ENCODE measurements around the gene DEF6. TPM values are rescaled to one million over a fixed set of nuclear protein-coding genes. Genes with fewer than 3 reads are reported as not detected.
A peak's percentile ranks its signal among the peaks of the same experiment; 100 is the strongest.

DEF6 gene
- total and polyA plus RNA-seq, 2 donors from 2014 or later, result 2.7 to 16.3 TPM

GRCh38 chr6:35312076-35312800 lies 14.6 kb downstream of the DEF6 start:
- H3K27me3 ChIP-seq (ENCODE audit: control insufficient read depth, insufficient read depth, low read length), result no peaks in the 10 kb centered on the region
- intact Hi-C loops (cut with DNase I), result no loop called here
- peak in 2 of 5 donors; percentile 6 to 31 for DNase-seq
- H3K27ac ChIP-seq (ENCODE audit: low read depth in 2 of 2, low read length in 2 of 2), result no peak overlapping the region
- no peak for FAIRE-seq
- H3K4me3 ChIP-seq (ENCODE audit: low read length in 3 of 3), result no peak overlapping the region
- H3K36me3 ChIP-seq (ENCODE audit: control insufficient read depth in 2 of 3, insufficient read depth in 3 of 3, low read length in 3 of 3), result no peaks in the 10 kb centered on the region
- H3K9ac ChIP-seq (ENCODE audit: low read length in 3 of 3), result no peak overlapping the region
- no peak for TF ChIP-seq CTCF (IDR thresholded peaks at IDR 0.05; ENCODE audit: borderline replicate concordance, extremely low read depth, insufficient read depth)
- no peaks in the 10 kb centered on the region for H3K4me1 ChIP-seq (ENCODE audit: control insufficient read depth in 2 of 3, insufficient read depth in 2 of 3, low read depth in 1 of 3, low read length in 3 of 3)
- H3K9me3 ChIP-seq (ENCODE audit: control insufficient read depth in 2 of 3, insufficient read depth in 1 of 3, low read length in 3 of 3), result no peaks in the 10 kb centered on the region

GRCh38 chr6:35312807-35313206 lies 15.2 kb downstream of the DEF6 start:
- FAIRE-seq, result no peak

GRCh38 chr6:35317483-35318195 lies 20.0 kb downstream of the DEF6 start:
- H3K36me3 ChIP-seq (ENCODE audit: control insufficient read depth in 2 of 3, insufficient read depth in 3 of 3, low read length in 3 of 3), result no peaks in the 10 kb centered on the region
- H3K4me1 ChIP-seq (ENCODE audit: control insufficient read depth in 2 of 3, insufficient read depth in 2 of 3, low read depth in 1 of 3, low read length in 3 of 3), result peaks cover 0 to 4% (median 0%) of the 10 kb centered on the region in 3 donors
- H3K9ac ChIP-seq (ENCODE audit: low read length in 3 of 3), result no peak overlapping the region
- H3K27ac ChIP-seq (ENCODE audit: low read depth in 2 of 2, low read length in 2 of 2), result no peak overlapping the region
- no peaks in the 10 kb centered on the region for H3K9me3 ChIP-seq (ENCODE audit: control insufficient read depth in 2 of 3, insufficient read depth in 1 of 3, low read length in 3 of 3)
- intact Hi-C loops (cut with DNase I), result no loop called here
- TF ChIP-seq CTCF (IDR thresholded peaks at IDR 0.05; ENCODE audit: borderline replicate concordance, extremely low read depth, insufficient read depth), result no peak
- no peaks in the 10 kb centered on the region for H3K27me3 ChIP-seq (ENCODE audit: control insufficient read depth, insufficient read depth, low read length)
- H3K4me3 ChIP-seq (ENCODE audit: low read length in 3 of 3), result peak overlapping the region; percentile 7 to 59 (median 52)
- FAIRE-seq, result no peak
- peak in 2 of 5 donors; percentile 54 to 74 for DNase-seq

More at GRCh38 chr6:35312807-35313206, 15.2 kb downstream of the DEF6 start:
- Histone ChIP-seq H3K9me3 (ENCODE audit: control insufficient read depth in 2 of 3, insufficient read depth in 1 of 3, low read length in 3 of 3) (no peaks in the 10 kb centered on the region), H3K27me3 (ENCODE audit: control insufficient read depth, insufficient read depth, low read length) (no peaks in the 10 kb centered on the region), H3K9ac (ENCODE audit: low read length in 3 of 3) (no peak overlapping the region), H3K4me3 (ENCODE audit: low read length in 3 of 3) (no peak overlapping the region), H3K4me1 (ENCODE audit: control insufficient read depth in 2 of 3, insufficient read depth in 2 of 3, low read depth in 1 of 3, low read length in 3 of 3) (peaks cover 0 to 3% (median 0%) of the 10 kb centered on the region in 3 donors), H3K27ac (ENCODE audit: low read depth in 2 of 2, low read length in 2 of 2) (no peak overlapping the region), H3K36me3 (ENCODE audit: control insufficient read depth in 2 of 3, insufficient read depth in 3 of 3, low read length in 3 of 3) (no peaks in the 10 kb centered on the region)
- intact Hi-C loops (cut with DNase I), result no loop called here
- TF ChIP-seq CTCF (IDR thresholded peaks at IDR 0.05; ENCODE audit: borderline replicate concordance, extremely low read depth, insufficient read depth), result no peak
- no peak for DNase-seq
